ENCODE measurements around the gene CTBP2.

The CTBP2 gene

DNA sequence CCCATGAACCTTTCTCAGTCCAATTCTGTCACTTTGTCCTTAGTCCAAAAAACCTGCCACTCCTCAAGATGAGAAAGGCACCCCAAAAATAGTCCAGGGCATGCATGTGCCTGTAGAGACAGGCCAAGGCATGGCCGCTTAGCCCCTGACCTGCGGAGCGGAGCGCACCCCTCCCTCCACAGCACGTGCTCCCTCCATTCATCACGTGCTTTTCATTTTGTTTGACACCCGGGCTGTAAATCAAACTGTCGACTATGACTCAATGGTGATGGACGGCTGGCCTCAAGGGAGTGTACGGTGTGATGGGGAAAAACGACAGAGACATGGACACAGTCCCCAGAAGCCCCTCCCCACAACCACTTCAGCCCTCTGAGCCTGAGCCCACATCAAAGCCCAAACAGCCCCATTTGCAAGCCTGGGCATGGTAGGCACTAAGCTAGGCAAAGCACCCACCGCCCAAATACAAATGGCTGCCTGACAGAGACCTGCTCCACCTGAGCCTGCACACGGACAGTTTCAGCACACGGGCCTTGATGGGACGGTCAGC, 127.8 kb downstream of the CTBP2 start:
- no peak for DNase-seq (ENCODE audit: low read depth)
- no peak overlapping the region for H3K4me3 ChIP-seq (ENCODE audit: low read depth, low read length)
- TF ChIP-seq, protein P1, sequence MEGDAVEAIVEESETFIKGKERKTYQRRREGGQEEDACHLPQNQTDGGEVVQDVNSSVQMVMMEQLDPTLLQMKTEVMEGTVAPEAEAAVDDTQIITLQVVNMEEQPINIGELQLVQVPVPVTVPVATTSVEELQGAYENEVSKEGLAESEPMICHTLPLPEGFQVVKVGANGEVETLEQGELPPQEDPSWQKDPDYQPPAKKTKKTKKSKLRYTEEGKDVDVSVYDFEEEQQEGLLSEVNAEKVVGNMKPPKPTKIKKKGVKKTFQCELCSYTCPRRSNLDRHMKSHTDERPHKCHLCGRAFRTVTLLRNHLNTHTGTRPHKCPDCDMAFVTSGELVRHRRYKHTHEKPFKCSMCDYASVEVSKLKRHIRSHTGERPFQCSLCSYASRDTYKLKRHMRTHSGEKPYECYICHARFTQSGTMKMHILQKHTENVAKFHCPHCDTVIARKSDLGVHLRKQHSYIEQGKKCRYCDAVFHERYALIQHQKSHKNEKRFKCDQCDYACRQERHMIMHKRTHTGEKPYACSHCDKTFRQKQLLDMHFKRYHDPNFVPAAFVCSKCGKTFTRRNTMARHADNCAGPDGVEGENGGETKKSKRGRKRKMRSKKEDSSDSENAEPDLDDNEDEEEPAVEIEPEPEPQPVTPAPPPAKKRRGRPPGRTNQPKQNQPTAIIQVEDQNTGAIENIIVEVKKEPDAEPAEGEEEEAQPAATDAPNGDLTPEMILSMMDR (IDR thresholded peaks at IDR 0.05; ENCODE audit: insufficient read depth, low read depth, low read length, missing control alignments), result no peak

DNA sequence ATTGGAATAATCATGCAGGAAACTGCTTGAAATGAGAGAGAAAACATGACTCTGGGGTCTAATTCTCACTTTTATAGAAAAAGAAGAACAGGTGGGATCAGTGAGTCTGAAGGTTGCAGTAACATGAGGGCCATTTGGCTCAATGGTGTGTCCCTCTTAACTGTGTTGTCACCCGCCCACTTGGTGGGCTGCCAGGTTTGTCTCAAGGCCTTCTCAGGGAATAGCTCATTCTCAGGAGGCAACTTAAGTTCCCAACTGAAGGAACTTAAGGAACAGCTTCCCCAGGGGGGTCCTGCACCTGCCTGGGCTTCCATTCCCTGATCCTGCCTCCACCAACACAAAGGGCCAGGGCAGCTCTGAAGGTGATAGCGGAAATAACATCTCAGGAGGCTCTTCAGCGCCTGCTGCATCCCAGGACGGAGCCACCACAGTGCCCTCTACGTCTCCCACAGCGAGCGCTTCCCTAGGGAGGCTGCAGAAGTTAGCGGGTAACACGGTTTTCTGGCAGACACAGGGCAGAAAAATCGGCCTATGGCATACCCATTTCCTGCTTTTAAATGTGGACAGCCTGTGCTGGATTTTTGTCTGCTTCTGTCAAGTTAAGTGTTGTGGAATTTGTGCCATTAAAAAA, 129.7 kb downstream of the CTBP2 start:
- no peak overlapping the region for H3K4me3 ChIP-seq (ENCODE audit: low read depth, low read length)
- TF ChIP-seq, protein P1 (IDR thresholded peaks at IDR 0.05; ENCODE audit: insufficient read depth, low read depth, low read length, missing control alignments), result no peak
- no peak for DNase-seq (ENCODE audit: low read depth)

DNA sequence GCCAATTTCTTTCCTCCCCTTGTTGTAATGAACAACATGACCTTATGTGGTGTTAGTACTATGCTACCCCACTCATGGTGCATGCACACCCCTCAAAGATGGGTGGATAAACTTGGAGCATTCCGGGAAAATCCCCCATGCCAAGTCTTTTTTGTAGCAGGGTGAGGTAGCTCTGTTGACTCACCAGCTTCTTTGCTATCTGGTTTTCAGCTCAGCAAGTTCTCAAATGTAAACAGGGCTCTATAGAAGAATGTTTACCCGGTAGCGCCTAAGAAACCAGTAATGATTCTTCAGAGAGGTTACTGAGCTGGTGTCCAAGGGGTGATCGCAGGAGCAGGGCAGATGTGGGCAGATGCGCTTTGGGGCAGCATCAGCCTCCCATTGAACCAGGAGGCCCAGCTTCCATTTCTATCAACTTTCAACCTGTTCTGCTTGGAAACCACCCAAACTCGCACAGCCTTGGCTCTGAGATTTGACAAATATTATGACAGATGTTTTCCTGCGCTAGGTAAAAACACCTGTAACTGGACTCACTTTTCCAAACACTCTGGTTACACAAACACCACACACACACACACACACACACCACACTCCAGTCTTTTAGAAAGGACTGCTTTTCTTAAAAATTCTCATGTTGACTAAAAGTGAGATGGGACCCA, 130.7 kb downstream of the CTBP2 start:
- no peak for DNase-seq (ENCODE audit: low read depth)
- H3K4me3 ChIP-seq (ENCODE audit: low read depth, low read length), result no peak overlapping the region
- TF ChIP-seq, protein P1 (IDR thresholded peaks at IDR 0.05; ENCODE audit: insufficient read depth, low read depth, low read length, missing control alignments), result no peak

DNA sequence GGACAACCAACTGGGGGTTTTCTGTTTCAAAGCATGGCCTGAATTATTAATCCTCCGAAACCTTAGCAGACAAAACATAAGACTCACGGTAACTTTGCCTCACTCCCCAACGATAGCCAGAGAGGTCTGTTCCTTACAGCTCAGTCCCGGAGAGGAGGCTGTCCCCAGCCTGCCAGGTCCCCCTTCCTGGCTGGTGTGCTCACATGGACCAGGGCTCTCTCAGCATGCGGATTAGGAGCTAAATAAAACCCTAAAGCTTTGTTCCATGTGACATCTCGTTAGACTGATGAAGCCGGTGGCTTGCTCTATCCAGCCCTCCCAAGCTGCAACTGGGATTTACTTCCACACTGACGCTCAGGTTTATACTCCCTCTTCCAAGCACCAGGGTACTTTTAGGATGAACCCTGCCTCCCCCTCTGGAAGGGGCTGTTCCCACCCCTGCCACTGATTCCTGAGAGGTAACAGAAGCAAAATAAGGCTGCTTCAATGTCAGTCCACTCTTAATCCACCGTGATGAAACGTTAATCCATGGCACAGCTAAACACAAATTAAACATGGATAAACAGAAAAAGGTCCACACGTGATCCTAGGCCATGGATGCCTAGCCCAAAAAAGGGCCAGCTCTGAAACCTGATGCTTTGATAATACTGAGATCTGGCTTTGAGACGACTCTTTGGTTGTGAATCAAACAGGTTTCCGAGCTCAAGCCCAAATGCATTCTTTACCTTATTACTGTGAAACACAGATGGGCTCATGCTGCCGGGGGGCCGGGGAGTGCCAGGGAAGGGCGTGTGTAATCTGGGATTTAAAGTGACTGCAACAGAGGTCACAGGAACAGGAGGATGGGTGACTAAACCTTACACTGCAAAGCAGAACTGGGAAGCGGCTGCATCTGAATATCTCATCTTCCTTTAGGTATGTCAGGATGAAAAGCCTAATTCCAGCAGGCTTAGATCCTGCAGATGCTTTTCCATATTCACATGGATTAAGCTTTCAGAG, 132.2 kb downstream of the CTBP2 start:
- DNase-seq (ENCODE audit: low read depth), result no peak
- no peak overlapping the region for H3K4me3 ChIP-seq (ENCODE audit: low read depth, low read length)
- TF ChIP-seq, protein P1 (IDR thresholded peaks at IDR 0.05; ENCODE audit: insufficient read depth, low read depth, low read length, missing control alignments), result no peak

DNA sequence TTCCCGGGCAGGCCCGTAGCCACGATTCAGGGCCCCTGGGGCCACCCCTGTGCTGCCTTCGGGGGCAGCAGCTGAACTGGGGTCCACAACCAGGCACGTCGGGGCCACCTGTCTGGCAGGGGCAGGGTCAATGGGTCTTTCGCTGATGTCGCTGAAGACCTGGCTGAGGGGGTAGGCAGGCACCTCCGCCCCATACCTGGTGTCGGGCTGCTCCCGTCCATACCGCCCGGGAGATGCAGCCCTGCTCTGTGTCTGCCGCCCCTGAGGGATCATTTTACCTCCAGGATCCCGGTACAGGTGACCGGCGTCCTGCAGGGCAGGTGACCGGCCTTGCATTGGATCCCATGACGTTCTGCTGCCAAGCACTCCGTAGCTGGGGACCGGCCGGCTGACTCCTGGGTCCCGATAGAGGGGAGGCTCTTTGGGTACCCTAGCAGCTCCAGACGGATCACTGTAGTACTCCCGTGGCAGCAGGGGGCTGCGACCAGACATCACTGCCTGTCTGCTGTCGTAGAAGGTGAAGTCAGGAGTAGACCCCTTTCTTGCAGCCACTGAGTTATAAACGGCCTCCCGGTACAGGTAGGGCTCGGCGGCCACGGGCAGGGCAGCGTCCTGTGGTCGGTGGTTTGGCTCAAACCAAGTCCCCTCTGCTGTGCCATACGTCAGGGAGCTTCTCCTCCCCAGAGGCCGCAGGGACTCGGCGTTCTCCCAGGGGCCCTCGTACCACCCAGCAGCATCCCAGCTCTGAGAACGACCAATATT, 133.2 kb downstream of the CTBP2 start:
- H3K4me3 ChIP-seq (ENCODE audit: low read depth, low read length), result no peak overlapping the region
- TF ChIP-seq, protein P1 (IDR thresholded peaks at IDR 0.05; ENCODE audit: insufficient read depth, low read depth, low read length, missing control alignments), result no peak
- no peak for DNase-seq (ENCODE audit: low read depth)

Data from GM12865 (cell line).